Measurements from ENCODE around the gene GPR89B.
"Not testable (repeated sequence)": the region's sequence is repeated elsewhere in the genome, so short reads cannot be mapped to it uniquely, and the experiment has no call there.

GPR89B gene

GRCh38 chr1:148033147-148033546 lies 104.9 kb downstream of the GPR89B start:
- not testable (repeated sequence) for DNase-seq

GRCh38 chr1:148037850-148038461 lies 109.7 kb downstream of the GPR89B start:
- peak in 1 of 2 donors; percentile 25 for DNase-seq

GRCh38 chr1:148038462-148039333 lies 110.5 kb downstream of the GPR89B start:
- peak; percentile 75 to 77 for DNase-seq
